AG20443 (cell line): Measurements from ENCODE around the gene HPCAL1.

Source experiments
- DNase-seq: peaks from one replicate; pipeline ENCODE4 v3.0.0; 2012; ENCODE audit warnings: low spot score, mixed read lengths

HPCAL1 gene

GRCh38 chr2:10407841-10408648, 105.3 kb downstream of the HPCAL1 start:
- peak; percentile 49 for DNase-seq

- DNase-seq = peak; percentile 87
Measured at GRCh38 chr2:10408649-10409579, 106.2 kb downstream of the HPCAL1 start.

- DNase-seq = no peak
Measured at GRCh38 chr2:10410001-10410822, 107.5 kb downstream of the HPCAL1 start.

DNA sequence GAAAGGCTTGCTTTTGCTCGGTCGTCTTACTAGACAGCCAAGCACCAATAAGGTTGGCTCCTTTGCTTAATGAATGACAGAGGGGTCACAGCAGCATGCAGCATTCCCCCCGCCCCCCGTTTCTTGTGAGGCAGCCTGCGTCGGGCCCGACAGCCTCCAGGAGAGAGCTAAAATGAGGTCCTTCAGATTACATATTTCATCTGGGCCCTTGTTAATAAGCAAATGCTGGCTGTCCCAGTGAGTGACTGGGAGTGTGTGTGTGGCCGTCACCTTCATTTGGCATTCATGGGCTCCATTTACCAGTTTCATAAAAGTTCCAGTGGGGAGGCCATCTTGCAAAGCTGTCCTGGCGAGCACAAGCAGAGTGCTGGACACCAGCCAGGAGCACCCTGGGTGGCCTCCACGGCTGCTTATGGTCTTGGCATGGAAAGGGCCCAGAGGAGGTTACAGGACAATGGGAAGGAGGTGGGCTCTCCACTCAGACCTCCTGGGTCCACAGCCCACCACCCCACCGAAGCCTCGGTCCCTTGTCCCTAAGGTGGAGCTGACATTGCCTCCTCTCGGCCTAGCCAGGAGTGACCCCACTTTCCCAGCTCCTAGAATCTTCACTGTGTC, 108.2 kb downstream of the HPCAL1 start:
- DNase-seq = no peak

DNA sequence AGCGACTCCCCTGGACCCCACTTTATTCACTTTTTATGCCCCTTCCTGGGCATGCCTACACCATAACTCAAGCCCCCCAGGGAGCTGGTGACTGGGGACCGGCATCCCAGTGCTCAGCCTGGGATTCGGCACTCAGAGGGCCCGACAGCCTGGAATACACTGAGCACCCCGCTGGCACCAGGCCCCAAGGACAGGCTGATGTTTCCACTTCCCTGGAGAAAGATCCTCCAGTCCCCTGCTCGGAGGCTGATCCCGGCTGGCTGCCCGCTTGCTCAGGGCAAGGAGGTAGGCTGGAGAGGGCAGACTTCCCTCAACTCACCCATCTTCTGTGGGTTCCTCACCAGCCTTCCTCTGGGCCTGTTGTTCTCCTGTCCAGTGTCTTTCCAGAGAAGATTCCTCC, 108.9 kb downstream of the HPCAL1 start:
- DNase-seq = no peak

- peak; percentile 41 for DNase-seq
Measured at GRCh38 chr2:10412380-10412779, 109.7 kb downstream of the HPCAL1 start.

GRCh38 chr2:10413503-10413902, 110.8 kb downstream of the HPCAL1 start:
- DNase-seq = no peak

DNA sequence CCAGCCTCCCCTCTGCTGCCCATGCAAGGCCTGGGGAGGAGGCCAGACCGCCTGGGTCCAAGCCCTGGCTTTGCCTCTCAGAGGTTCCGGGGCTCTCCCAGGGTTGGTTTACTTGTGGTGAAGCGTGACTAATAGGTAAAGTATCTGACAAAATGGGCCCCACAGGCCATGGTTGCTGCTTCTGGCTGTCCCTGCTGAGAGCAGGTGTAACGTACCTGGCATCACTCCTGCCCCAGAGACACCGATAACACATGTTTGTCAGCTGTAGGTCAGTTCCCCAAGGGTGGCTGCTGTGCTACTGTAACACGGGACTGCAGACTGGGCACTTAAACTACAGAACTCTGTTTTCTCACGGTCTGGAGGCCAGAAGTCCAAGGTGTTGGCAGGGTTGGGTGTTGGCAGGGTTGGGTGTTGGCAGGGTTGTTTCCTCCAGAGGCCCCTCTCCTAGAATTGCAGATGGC, 111.3 kb downstream of the HPCAL1 start:
- peak; percentile 54 for DNase-seq

DNA sequence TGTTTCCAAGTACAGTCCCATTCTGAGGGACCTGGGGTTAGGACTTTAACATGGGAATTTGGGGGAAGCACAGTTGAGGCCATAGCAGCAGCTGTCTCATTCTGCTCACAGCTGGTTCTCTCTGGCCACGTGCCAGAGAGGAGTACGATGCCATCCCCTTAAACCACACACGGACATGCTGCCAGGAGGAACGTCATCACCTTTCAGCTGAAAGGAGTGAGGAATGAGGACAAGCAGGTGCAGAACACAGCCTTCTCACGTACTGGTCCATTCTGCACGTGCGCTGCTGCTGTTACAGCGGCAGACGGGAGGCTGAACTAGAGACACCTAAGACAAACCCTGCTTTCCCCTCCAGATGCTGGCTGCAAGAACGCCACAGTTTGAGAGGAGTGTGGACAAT, 111.9 kb downstream of the HPCAL1 start:
- DNase-seq = no peak

GRCh38 chr2:10415048-10415447, 112.3 kb downstream of the HPCAL1 start:
- no peak for DNase-seq

- no peak for DNase-seq
Measured at GRCh38 chr2:10415640-10416039, 112.9 kb downstream of the HPCAL1 start.

DNA sequence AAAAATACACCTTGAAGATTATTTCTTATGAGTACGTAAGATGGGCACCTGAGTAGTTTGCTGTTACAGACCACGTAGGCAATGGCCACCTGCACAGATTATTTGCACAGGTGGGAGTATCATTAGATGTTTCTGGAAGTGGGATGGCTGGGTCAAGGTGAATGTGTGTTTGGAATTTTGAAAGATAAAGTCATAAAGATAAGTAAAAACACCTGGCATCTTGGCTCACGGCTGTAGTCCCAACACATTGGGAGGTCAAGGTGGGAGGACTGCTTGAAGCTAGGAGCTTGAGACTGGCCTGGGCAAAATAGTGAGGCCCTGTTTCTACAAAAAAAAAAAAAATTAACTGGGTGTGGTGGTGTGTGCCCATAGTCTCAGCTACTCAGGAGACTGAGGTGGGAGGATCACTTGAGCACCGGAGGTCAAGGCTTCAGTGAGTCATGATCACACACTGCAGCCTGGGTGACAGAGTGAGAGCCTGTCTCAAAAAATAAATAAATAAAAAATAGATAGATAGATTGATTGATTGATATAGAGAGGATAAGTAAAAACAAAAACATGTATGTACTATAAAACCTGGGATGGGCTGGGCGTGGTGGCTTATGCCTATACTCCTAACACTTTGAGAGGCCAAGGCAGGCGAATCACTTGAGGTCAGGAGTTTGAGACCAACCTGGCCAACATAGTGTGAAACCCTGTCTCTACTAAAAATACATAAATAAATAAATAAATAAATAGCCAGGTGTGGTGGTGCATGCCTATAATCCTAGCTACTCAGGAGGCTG, 115.0 kb downstream of the HPCAL1 start:
- no peak for DNase-seq

DNA sequence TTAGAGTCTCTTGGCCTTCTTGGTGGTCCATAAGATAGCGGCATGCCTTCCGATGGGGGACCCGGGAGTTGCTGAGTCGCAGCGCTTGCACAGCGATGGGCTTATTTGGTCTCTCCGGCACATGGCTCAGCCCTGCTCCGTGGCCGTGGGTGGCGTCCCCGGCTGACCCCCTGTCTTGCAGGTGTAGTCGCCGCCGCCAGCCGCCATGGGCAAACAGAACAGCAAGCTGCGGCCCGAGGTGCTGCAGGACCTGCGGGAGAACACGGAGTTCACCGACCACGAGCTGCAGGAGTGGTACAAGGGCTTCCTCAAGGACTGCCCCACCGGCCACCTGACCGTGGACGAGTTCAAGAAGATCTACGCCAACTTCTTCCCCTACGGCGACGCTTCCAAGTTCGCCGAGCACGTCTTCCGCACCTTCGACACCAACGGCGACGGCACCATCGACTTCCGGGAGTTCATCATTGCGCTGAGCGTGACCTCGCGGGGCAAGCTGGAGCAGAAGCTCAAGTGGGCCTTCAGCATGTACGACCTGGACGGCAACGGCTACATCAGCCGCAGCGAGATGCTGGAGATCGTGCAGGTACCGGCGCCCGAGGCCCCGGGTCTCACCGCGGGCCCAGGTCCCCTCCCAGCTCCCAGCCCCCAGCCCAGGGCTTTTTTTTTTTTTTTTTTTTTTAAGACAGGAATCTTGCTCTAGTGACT, 117.0 kb downstream of the HPCAL1 start:
- DNase-seq = no peak

- no peak for DNase-seq
Measured at GRCh38 chr2:10422251-10422650, 119.5 kb downstream of the HPCAL1 start.

- no peak for DNase-seq
Measured at GRCh38 chr2:10422732-10423399, 120.2 kb downstream of the HPCAL1 start.

- no peak for DNase-seq
Measured at GRCh38 chr2:10423400-10423774, 120.7 kb downstream of the HPCAL1 start.

DNA sequence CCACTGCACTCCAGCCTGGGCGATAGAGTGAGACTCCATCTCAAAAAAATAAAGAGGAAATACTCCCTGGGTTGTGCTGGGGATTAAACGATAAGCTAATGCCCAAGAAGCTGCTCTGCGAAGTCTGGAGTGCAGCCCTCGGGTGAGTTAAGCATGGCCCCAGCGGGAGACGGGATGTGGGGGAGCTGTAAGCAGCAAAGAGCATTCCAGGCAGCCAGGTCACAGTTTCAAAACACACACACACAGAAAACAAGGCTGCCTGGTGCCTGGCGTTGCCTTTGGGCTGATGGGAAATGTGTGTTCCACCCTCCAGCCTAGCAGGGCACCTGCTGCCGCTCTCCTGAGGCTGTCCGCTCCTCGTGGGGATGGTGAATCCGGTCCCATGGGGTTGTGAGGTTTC, 121.3 kb downstream of the HPCAL1 start:
- DNase-seq = peak; percentile 75

DNA sequence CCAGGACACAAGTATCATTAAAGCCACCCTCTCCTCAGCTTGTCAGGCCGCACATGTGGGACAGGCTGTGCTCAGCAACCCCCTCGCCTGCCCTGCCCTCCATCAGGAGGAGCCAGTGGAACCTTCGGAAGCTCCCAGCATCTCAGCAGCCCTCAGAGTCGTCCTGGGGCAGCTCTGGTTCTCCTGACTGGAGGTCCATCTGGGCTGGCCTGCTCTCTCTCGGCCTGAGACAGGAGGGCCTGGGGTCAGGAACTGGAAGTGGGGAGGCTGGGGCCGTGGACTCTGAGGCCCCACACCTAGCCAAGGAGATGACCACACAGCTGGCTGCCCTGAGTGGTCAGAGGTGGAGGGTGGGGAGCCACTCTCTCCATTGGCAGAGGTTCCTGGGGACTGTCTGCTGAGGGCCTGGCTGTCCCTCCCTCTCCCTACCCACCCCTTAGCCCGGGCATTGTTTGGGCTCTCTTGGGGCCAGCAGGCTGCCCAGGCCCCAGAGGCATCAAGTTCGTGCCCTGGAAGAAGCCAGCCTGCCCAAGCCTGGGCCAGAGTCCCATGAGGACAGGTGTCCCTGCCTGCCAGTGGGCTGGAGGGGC, 122.3 kb downstream of the HPCAL1 start:
- DNase-seq = no peak

DNA sequence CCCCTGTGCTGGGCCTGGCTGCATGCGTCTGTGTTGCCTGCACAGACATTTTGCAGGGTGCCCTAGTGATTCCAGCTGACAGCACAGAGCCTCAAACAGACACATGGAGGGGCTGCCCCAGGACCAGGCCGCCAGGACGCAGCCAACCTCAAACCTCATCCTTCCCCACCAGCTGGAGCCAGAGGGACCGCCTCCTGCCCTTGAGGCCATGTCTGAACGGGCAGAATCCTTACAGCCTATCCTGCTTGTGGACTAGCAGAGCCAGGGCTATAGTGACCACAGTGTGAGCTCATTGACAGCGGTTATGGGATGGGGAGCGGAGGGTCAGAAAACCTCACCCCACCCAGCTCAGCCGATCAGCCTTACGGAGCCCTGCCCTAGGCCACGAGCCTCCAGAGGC, 123.0 kb downstream of the HPCAL1 start:
- DNase-seq = no peak
